Heart left ventricle (tissue), 13 donors: ENCODE measurements around the gene LRRC38.

Experiments used
- CTCF ChIP-seq, 12 donors: fragments of 200-600 bp; sonication (generic) in 4 of 12; IDR thresholded peaks; one replicate each; pipeline versions ENCODE4 v1.5.0 to v1.8.0; 2018 to 2022; ENCODE audit warnings: antibody characterized with exemption in 12 of 12, mild to moderate bottlenecking in 5 of 12
- POLR2A ChIP-seq, 2 donors: fragments of 450-650 bp; IDR thresholded peaks; one replicate each; pipeline ENCODE4 v1.6.1; 2017; ENCODE audit warnings: antibody characterized with exemption in 2 of 2, mild to moderate bottlenecking in 2 of 2, moderate library complexity in 2 of 2
- donor health status: ischemic (EF 13 %, LVEDD 7.1; RV severe dilation, severe dysfunction).
- donor health status: DM: no; HTN: yes; CAD: no.
- donor health status: DM: no; HTN: no; CAD: no.
- donor health status: ischemic (EF 25% LVEDD 6.9; RV normal size, moderate dysfunction).
- donor health status: ischemic (EF 25% LVEDD 5.7; RV mildly dilated, moderate dysfunction).
- donor health status: ischemic (EF 35%, LVEDD 5.7; RV mildly dilated, moderate dysfunction).
- donor health status: nonischemic (EF 11% LVEDD 7.7; RV severe dilation, severe dysfunction).
- donor health status: DM: yes; HTN: yes; CAD: no.
- donor health status: PGD.
- donor health status: ischemic (EF 29% LVEDD 5.4; RV normal size, mild dysfunction).
- donor health status: nonischemic (EF 23%, LVEDD 6.1; RV moderate dilation, normal function).

DNA sequence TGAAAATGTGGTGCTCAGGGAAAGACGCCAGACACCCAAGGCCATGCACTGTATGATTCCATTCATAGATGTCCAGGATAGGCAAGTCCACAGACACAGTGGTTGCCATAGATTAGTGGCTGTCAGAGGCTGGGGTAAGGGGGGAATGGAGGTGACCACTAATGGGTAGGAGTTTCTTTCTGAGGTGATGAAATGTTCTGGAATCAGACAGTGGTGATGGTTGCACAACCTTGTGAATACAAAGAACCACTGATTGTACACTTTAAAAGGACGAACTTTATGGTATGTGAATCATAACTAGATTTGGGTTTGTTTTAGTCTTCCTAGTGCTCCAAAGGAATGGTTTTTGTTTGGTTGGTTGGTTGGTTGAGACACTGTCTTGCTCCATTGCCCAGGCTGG lies 51.8 kb downstream of the LRRC38 start:
- TF ChIP-seq CTCF (IDR thresholded peaks at IDR 0.05) (no peak), POLR2A (IDR thresholded peaks at IDR 0.05) (no peak)
